Kidney epithelial cell (primary cell): ENCODE measurements around the gene PRR5. TPM values are rescaled to one million over a fixed set of nuclear protein-coding genes. Genes with fewer than 3 reads are reported as not detected.

ENCODE experiments used
- DNase-seq: peaks from one replicate; pipeline ENCODE4 v3.0.0-alpha.2; 2010; ENCODE audit warnings: low read depth
- H3K27me3 ChIP-seq: 2 replicates; pipeline ENCODE4 v1.6.0; 2011; ENCODE audit warnings: low read length; ENCODE audit not compliant: control insufficient read depth, insufficient read depth
- H3K36me3 ChIP-seq: 2 replicates; pipeline ENCODE4 v1.5.1; 2011; ENCODE audit warnings: low read length; ENCODE audit not compliant: control insufficient read depth, insufficient read depth
- H3K4me3 ChIP-seq: 2 replicates; pipeline ENCODE4 v1.5.1; 2011; ENCODE audit warnings: low read depth, mild to moderate bottlenecking, control low read depth, low read length
- CTCF ChIP-seq: IDR thresholded peaks from 2 replicates; pipeline ENCODE4 v1.5.1; 2011; ENCODE audit warnings: mild to moderate bottlenecking, moderate library complexity, low read length, control low read depth, inconsistent platforms; ENCODE audit not compliant: insufficient read depth, poor library complexity, severe bottlenecking
- total RNA-seq: library from RNA; depleted of rRNA; stranded (reverse); fragments of >200 nt; gene quantifications from 2 replicates; pipeline ENCODE4 v1.2.3, GENCODE V29; 2015

PRR5 gene
- total RNA-seq, 1 donor from 2014 or later, result 14.3 TPM

GRCh38 chr22:44661659-44662569, 40.1 kb upstream of the PRR5 start:
- TF ChIP-seq CTCF, result no peak
- no peak for DNase-seq
- H3K36me3 ChIP-seq, result no peaks in the 10 kb centered on the region
- no peak overlapping the region for H3K4me3 ChIP-seq
- H3K27me3 ChIP-seq, result peaks cover 19% of the 10 kb centered on the region

- Histone ChIP-seq H3K36me3 (no peaks in the 10 kb centered on the region), H3K27me3 (peaks cover 26% of the 10 kb centered on the region), H3K4me3 (no peak overlapping the region)
- no peak for DNase-seq
- no peak for TF ChIP-seq CTCF
These were observed 38.6 kb upstream of the PRR5 start for GRCh38 chr22:44663256-44663999.

GRCh38 chr22:44664149-44664548, 37.9 kb upstream of the PRR5 start:
- no peak for TF ChIP-seq CTCF
- H3K27me3 ChIP-seq, result peaks cover 28% of the 10 kb centered on the region
- DNase-seq, result no peak
- H3K4me3 ChIP-seq, result no peak overlapping the region
- H3K36me3 ChIP-seq, result no peaks in the 10 kb centered on the region

GRCh38 chr22:44665115-44665514, 36.9 kb upstream of the PRR5 start:
- Histone ChIP-seq H3K27me3 (peaks cover 34% of the 10 kb centered on the region), H3K4me3 (no peak overlapping the region), H3K36me3 (no peaks in the 10 kb centered on the region)
- no peak for DNase-seq
- no peak for TF ChIP-seq CTCF

- peaks cover 39% of the 10 kb centered on the region for H3K27me3 ChIP-seq
- H3K36me3 ChIP-seq, result no peaks in the 10 kb centered on the region
- no peak for TF ChIP-seq CTCF
- no peak overlapping the region for H3K4me3 ChIP-seq
- DNase-seq, result no peak
These were observed 35.8 kb upstream of the PRR5 start for GRCh38 chr22:44666207-44666585.
